HG03378 (cell line): ENCODE data around the gene DNAJC22.
A peak's percentile ranks its signal among the peaks of the same experiment; 100 is the strongest.
"Not testable (repeated sequence)": the region's sequence is repeated elsewhere in the genome, so short reads cannot be mapped to it uniquely, and the experiment has no call there.

Experiments
- ATAC-seq: cut with Tn5 transposase; IDR thresholded peaks from one replicate; pipeline ENCODE4 v1.9.1; 2021; ENCODE audit warnings: mild to moderate bottlenecking, moderate library complexity; ENCODE audit not compliant: unreplicated experiment

DNAJC22 gene

GRCh38 chr12:49330631-49331379 lies 15.9 kb upstream of the DNAJC22 start:
- ATAC-seq = no peak

DNA sequence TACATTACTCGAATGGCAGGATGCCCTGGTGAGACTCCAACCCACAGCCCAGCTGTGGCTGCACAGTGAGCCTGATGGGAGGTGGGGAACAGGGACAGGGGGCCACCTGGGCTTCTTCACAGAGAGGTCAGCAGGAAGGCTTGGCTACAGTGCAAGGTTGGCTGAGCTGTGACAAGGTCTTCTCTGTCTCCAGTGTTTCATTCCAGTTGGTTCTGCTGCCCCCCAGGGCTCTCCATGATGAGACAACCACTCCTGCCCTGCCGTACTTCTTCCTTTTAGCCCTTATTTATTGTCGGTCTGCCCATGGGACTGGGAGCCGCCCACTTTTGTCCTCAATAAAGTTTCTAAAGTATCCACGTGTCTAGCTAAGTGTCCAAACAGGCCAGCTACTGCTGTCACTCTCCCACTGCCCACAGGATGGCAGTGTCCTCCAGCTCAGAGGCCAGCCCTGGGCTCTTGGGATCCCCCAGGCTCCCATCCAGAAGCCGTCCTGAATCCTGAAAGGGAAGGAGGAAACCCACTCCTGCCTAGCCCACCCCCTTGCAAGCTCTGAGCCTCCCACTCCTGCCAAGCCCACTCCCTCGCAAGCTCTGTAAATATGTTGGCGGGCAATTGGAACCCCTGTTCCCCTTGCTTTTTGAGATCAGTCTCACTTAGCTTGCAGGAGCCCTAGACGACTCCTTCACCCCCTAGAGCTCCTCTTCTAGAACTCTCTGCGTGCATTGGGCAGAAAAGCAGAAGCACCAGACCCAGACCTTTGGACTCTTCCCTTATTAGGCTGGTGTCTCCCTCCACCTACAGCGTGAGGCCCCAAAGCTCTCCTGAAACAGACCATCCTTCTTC lies 15.1 kb upstream of the DNAJC22 start:
- no peak for ATAC-seq

DNA sequence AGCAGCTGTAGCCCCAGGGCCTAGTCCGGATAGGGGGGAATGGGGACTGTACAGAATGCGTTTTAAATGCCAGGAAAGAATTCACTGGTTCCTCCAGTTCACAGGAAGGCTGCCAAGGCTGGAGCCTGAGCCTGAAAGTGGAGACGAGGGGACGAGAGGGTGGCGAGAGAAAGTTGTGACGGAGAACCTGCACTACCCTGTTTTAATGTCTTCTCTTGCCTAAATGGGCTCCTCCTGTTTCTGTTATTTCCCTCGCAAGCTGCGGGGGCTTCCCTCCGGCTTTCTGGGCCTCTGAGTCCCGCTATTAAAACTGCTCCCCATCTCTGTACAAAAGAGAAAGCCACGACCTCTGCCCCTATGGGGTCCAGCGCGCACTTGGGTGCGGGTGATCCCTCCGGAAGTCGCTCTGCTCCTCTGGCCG lies 14.2 kb upstream of the DNAJC22 start:
- ATAC-seq = no peak

DNA sequence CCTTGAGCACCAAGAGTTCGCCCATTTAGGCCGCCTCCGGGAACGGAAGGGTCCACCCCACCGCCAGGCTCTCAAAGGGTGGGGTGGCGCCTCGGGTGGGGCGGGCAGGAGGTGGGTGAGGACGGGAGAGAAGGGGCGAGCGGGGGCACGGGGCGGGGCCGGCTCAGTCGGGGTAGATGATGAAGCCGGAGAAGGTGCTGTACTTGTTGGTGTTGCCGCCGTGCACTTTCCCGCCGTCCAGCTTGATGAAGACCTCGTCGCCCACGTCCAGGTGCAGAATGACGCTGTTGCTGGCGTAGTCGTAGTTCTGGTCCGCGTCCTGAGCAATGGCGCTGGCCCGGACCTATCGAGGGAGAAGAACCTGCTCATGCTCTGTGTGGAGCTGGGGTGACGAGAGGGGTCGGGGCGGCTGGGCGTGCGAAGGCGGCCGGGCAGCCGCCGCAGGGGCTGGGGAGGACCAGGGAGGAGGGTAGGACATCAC lies 13.8 kb upstream of the DNAJC22 start:
- no peak for ATAC-seq

DNA sequence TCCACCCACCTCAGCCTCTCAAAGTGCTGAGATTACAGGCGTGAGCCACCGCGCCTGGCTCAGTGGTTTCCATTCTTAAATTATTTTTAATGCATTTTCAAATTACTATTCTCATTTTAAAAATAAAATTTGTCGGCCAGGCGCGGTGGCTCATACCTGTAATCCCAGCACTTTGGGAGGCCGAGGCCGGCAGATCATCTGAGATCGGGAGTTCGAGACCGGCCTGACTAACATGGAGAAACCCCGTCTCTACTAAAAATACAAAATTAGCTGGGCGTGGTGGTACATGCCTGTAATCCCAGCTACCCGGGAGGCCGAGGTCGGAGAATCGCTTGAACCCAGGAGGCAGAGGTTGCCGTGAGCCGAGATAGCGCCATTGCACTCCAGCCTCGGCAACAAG lies 12.9 kb upstream of the DNAJC22 start:
- not testable (repeated sequence) for ATAC-seq

GRCh38 chr12:49334226-49334625 lies 12.5 kb upstream of the DNAJC22 start:
- no peak for ATAC-seq

- no peak for ATAC-seq
These were observed 12.0 kb upstream of the DNAJC22 start for GRCh38 chr12:49334681-49335080.

DNA sequence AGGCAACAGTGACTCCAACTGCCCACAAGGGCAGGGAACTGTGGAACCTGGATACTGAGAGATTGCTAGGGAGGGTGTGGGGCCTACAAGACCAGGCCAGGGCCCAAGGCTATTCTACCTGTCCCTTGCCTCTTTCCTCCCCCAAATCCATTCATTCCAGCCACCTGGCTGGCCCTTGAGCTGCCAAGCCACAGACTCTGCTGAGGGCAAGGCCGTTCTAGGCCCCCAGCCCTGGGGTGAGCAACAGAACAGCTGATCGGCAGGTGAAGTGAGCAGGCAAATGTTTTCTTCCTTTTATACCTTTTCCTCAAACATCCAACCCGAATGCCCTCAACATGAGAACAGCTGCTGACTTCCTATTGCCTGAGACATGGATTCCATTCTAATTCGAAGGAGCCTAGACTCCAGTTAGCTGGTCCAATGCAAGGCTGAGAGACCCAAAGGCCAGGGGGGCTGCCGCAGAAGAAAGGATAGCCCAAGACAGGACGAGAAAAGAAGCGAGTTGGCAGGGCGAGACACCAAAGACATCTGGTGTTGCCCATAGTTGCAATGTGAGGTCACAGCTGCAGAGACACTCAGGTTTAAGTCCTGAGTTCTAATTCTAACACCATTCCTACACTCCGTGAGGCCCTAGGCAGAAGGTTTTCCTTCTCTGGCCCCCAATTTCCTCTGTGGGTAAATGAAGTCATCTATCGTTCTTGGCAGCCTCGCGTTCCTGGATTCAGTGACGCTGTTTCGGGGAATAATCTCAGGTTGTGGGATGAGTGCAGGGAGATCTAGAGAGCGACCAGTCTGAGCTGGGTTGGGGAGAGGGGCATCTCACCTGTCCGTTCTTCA lies 11.4 kb upstream of the DNAJC22 start:
- ATAC-seq = no peak

DNA sequence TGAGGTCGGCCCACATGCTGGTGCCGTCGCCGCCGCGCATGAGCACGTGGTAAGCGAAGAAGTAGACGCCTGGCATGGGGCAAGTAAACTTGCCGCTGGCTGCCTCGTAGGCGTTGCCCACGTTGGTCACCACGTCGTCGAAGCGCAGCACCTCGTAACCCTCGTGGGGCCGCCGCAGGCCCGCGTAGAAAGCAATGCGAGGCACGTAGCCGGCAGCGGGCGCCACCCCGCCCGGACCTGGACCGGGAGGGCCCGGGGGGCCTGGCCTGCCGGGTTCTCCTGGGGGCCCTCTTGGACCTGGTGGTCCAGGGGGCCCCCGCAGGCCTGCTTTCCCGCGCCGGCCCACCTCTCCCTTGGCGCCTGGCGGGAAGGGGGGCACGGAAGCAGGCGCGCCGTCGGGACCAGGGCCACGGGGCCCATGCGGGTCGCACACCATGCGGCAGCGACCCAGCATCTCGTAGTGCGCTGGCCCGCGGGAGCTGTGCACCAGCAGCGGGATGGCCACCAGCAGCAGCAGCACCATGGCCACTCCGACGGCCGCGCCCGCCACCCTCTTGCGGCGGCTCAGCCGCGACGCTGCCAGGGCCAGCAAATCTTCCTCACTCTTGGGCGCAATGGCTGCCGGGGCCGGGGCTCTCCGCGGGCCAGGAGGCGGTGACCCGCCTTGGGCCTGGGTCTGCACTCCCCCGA lies 10.6 kb upstream of the DNAJC22 start:
- no peak for ATAC-seq

DNA sequence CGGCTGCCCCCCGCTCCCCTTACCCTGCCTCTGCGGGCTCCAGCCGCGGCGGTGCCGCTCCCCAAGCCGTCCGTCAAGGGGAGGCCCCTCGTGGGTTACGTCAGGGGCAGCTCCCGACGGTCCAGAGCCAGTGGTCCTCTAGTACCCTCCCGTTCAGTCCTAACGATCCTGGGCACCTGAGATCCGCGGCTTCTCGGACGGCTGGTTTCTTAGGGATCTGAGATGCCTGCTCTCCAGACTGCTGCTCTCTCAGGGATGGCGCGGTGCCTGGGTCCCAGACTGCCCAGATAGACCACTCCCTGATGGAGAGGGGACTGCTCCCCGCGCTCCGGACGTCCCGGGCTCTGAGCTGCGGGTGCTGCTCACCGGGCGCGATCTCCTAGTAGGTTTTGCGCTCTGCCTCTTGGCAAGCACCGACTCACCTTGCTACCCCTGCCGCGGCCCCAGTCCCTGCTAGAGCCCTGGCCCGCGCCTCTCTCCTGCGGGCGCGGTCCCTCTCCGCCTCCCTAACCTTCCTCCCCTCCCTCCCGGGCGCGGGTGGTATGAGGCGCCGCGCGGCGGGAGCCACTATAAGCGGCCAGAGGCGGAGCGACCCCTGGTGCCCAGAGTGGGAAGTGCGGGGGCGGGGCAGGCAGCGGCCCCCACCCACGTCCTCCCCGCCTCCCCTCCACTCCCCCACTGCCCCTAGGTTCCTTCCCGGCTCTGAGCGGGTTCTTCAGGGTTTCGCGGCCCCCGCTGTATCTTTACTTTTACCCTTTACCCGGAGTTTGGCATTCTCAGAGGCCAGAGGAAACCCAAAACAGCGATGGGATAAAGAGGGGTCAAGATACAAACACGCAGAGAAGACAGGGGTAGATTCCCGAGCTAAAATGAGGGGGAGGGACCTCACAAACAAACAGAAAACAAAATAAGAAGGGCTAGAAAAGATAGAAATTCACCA lies 9.8 kb upstream of the DNAJC22 start, which contains the start of gene C1QL4:
Gene C1QL4, minus strand, starts transcription at position 544 of the 940 bp plus-strand sequence. CDS start 711 bp downstream, outside the sequence.
- no peak for ATAC-seq

- ATAC-seq = no peak
These were observed 7.7 kb upstream of the DNAJC22 start for GRCh38 chr12:49338830-49339463.

GRCh38 chr12:49339464-49339861 lies 7.2 kb upstream of the DNAJC22 start:
- no peak for ATAC-seq

GRCh38 chr12:49340095-49340870 lies 6.4 kb upstream of the DNAJC22 start:
- ATAC-seq = no peak

- no peak for ATAC-seq
These were observed 5.5 kb upstream of the DNAJC22 start for GRCh38 chr12:49340971-49341776.

GRCh38 chr12:49341777-49342065 lies 5.0 kb upstream of the DNAJC22 start:
- no peak for ATAC-seq

GRCh38 chr12:49342066-49342913 lies 4.4 kb upstream of the DNAJC22 start:
- ATAC-seq = peak; percentile 47
